Measurements from ENCODE around the gene SLC38A8. TPM values are rescaled to one million over a fixed set of nuclear protein-coding genes. Genes with fewer than 3 reads are reported as not detected.

The SLC38A8 gene
- polyA plus RNA-seq, 1 donor from 2014 or later = not detected

DNA sequence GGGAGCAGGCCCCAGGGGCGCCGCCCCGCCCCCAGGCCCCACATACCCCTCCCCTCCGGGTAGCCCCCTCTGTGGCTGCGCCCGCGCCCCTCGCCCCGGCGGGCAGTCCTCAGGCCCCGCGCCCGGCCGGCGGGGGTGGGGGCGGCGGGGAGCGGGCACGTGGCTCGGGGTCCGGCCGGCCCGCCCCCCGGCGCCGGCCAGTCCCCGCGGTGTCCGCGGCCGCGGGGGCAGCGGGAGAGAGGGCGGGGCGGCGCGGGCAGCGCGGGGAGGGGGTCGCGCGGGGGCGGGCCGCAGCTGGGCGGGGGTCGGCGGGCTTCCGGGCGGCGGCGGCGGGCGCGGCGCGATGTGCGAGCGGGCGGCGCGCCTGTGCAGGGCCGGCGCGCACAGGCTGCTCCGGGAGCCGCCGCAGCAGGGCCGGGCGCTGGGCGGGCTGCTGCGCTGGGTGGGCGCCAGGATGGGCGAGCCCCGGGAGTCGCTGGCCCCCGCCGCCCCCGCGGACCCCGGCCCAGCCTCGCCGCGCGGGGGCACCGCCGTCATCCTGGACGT lies 74.2 kb downstream of the SLC38A8 start:
- H3F3A ChIP-seq (ENCODE audit: insufficient read depth, low read length, poor library complexity, severe bottlenecking) = no peaks in the 10 kb centered on the region
- TF ChIP-seq, protein P1, sequence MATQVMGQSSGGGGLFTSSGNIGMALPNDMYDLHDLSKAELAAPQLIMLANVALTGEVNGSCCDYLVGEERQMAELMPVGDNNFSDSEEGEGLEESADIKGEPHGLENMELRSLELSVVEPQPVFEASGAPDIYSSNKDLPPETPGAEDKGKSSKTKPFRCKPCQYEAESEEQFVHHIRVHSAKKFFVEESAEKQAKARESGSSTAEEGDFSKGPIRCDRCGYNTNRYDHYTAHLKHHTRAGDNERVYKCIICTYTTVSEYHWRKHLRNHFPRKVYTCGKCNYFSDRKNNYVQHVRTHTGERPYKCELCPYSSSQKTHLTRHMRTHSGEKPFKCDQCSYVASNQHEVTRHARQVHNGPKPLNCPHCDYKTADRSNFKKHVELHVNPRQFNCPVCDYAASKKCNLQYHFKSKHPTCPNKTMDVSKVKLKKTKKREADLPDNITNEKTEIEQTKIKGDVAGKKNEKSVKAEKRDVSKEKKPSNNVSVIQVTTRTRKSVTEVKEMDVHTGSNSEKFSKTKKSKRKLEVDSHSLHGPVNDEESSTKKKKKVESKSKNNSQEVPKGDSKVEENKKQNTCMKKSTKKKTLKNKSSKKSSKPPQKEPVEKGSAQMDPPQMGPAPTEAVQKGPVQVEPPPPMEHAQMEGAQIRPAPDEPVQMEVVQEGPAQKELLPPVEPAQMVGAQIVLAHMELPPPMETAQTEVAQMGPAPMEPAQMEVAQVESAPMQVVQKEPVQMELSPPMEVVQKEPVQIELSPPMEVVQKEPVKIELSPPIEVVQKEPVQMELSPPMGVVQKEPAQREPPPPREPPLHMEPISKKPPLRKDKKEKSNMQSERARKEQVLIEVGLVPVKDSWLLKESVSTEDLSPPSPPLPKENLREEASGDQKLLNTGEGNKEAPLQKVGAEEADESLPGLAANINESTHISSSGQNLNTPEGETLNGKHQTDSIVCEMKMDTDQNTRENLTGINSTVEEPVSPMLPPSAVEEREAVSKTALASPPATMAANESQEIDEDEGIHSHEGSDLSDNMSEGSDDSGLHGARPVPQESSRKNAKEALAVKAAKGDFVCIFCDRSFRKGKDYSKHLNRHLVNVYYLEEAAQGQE (IDR thresholded peaks at IDR 0.05; ENCODE audit: borderline replicate concordance) = no peak
- TF ChIP-seq RAD21 (conservative IDR thresholded peaks at IDR 0.05) (no peak), SMC3 (conservative IDR thresholded peaks at IDR 0.05; ENCODE audit: poor library complexity) (no peak), EP300 (conservative IDR thresholded peaks at IDR 0.05; ENCODE audit: poor library complexity, severe bottlenecking) (no peak), POLR2AphosphoS5 (IDR thresholded peaks at IDR 0.05) (no peak), MXI1 (conservative IDR thresholded peaks at IDR 0.05; ENCODE audit: poor library complexity, severe bottlenecking) (no peak), EZH2 (IDR thresholded peaks at IDR 0.05; ENCODE audit: borderline replicate concordance, insufficient read depth, low read length, poor library complexity, severe bottlenecking) (no peak)
- H3K36me3 ChIP-seq (ENCODE audit: insufficient read depth, low read length) = no peaks in the 10 kb centered on the region
- no peaks in the 10 kb centered on the region for H3K9me2 ChIP-seq (ENCODE audit: insufficient read depth, low read length)
- no peaks in the 10 kb centered on the region for H3K9me3 ChIP-seq (ENCODE audit: low read length)
- no peaks in the 10 kb centered on the region for H4K20me1 ChIP-seq (ENCODE audit: insufficient read depth)
- H3K27me3 ChIP-seq (ENCODE audit: insufficient read depth, low read depth, low read length) = peaks cover 7% of the 10 kb centered on the region
- peak overlapping the region; percentile 25 for H3K4me3 ChIP-seq (ENCODE audit: low read length)
- peak overlapping the region; percentile 38 for H3K9ac ChIP-seq (ENCODE audit: low read length)
- H3K79me2 ChIP-seq (replicated peaks; ENCODE audit: insufficient read depth, low read length) = no peaks in the 10 kb centered on the region
- H3K4me2 ChIP-seq (ENCODE audit: low read length) = no peak overlapping the region
- H3K27ac ChIP-seq (ENCODE audit: low read length) = no peak overlapping the region
- no peak overlapping the region for H2AFZ ChIP-seq (ENCODE audit: low read depth, low read length)

DNA sequence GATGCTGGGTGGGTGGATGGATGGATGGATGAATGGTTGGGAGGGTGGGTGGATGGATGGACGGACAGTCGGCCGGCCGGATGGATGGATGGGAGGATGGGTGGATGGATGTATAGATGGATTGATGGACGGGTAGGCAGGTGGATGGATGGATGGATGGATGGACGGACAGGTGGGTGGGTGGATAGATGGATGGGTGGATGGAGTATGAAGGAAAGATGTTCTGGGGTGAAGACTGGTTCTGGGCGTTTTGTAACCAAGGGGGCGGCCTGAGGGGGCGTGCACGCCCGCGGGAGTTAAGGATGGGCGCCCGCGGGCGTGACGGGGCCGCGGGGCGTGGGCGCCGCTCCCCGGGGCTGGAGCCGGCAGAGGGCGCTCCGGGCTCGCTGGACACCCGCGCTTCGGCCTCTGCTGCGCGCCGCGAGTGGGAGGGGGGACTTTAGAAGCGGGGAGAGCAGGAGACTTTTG lies 74.7 kb downstream of the SLC38A8 start, which contains the start of gene NECAB2:
NECAB2 (plus strand) TSS at position 407 of the 468 bp plus-strand sequence. CDS start 405 bp downstream, outside the sequence.
- Histone ChIP-seq H3K4me3 (ENCODE audit: low read length) (peak within 1 kb of the TSS; percentile 59), H4K20me1 (ENCODE audit: insufficient read depth) (no peaks in the 10 kb centered on the region), H3K9me2 (ENCODE audit: insufficient read depth, low read length) (no peaks in the 10 kb centered on the region), H3K9ac (ENCODE audit: low read length) (peak within 1 kb of the TSS; percentile 38), H3K36me3 (ENCODE audit: insufficient read depth, low read length) (no peaks in the 10 kb centered on the region), H3K79me2 (replicated peaks; ENCODE audit: insufficient read depth, low read length) (no peaks in the 10 kb centered on the region), H3F3A (ENCODE audit: insufficient read depth, low read length, poor library complexity, severe bottlenecking) (no peaks in the 10 kb centered on the region), H2AFZ (ENCODE audit: low read depth, low read length) (no peak within 1 kb of the TSS), H3K9me3 (ENCODE audit: low read length) (no peaks in the 10 kb centered on the region), H3K27ac (ENCODE audit: low read length) (no peak within 1 kb of the TSS), H3K27me3 (ENCODE audit: insufficient read depth, low read depth, low read length) (peaks cover 7% of the 10 kb centered on the region), H3K4me2 (ENCODE audit: low read length) (no peak within 1 kb of the TSS)
- TF ChIP-seq, protein P2, sequence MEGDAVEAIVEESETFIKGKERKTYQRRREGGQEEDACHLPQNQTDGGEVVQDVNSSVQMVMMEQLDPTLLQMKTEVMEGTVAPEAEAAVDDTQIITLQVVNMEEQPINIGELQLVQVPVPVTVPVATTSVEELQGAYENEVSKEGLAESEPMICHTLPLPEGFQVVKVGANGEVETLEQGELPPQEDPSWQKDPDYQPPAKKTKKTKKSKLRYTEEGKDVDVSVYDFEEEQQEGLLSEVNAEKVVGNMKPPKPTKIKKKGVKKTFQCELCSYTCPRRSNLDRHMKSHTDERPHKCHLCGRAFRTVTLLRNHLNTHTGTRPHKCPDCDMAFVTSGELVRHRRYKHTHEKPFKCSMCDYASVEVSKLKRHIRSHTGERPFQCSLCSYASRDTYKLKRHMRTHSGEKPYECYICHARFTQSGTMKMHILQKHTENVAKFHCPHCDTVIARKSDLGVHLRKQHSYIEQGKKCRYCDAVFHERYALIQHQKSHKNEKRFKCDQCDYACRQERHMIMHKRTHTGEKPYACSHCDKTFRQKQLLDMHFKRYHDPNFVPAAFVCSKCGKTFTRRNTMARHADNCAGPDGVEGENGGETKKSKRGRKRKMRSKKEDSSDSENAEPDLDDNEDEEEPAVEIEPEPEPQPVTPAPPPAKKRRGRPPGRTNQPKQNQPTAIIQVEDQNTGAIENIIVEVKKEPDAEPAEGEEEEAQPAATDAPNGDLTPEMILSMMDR (IDR thresholded peaks at IDR 0.05; ENCODE audit: poor library complexity, severe bottlenecking) = peak; percentile 58
- TF ChIP-seq, protein P1 (IDR thresholded peaks at IDR 0.05; ENCODE audit: borderline replicate concordance) = no peak
- TF ChIP-seq SMC3 (conservative IDR thresholded peaks at IDR 0.05; ENCODE audit: poor library complexity) (peak; percentile 70), RAD21 (conservative IDR thresholded peaks at IDR 0.05) (peak; percentile 68)
